HG03442 (cell line): ENCODE measurements around the gene TTLL5.

ENCODE experiments used
- ATAC-seq: cut with Tn5 transposase; IDR thresholded peaks from one replicate; pipeline ENCODE4 v1.9.1; 2021; ENCODE audit warnings: mild to moderate bottlenecking, moderate library complexity; ENCODE audit not compliant: unreplicated experiment

The TTLL5 gene

GRCh38 chr14:75700295-75700694, 39.2 kb downstream of the TTLL5 start:
- ATAC-seq = no peak

DNA sequence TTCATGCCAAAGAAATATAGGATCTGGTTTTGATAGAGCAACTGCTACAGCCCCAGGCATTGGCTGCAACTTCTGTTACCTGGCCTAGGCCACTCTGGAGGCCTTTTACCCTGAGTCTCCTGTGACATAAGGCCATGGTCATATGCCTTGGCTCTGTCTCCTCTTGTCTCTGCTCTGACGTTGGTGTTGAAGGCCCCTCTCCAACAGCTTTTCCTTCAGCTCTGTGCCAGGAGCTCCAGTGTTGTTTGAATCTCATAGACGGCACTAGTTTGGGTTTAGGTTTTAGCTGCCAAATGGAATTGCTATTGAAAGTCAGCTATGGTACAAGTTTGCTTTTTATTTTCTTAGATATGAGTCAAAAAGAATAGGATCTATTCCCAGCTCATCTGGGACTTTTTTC, 41.1 kb downstream of the TTLL5 start:
- no peak for ATAC-seq

DNA sequence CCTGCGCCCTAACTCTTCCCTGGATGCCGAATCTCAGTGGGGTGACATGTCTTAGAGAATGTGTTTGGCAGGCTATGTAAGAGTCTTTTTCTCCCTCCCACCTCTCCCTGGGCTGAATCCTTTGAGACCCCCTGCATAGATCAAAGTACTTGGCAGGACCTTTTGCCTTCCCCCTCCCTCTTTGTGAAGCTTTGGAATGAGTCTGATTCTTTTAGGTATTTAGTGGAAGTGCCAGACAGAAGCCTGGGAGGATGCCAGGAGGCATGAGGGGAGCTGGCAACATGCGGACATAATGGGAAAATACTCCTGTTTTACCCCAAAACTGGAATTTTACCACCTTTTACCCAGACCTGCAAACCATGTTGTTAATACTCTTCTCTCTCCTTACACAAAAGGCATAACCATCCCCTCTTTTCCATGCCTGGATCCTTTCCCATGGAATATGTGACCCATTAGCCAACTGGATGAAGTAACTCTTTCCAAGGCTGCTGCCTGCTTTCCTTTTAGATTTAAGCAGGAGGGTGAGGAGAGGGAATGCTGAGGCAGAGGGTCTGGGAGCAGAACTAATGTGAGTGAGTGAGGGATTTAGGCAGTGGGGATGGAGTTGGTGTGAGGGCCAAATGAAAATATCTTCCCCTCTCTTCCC, 41.7 kb downstream of the TTLL5 start:
- no peak for ATAC-seq

GRCh38 chr14:75703467-75703866, 42.4 kb downstream of the TTLL5 start:
- no peak for ATAC-seq

- no peak for ATAC-seq
Measured at GRCh38 chr14:75705014-75705413, 44.0 kb downstream of the TTLL5 start.

DNA sequence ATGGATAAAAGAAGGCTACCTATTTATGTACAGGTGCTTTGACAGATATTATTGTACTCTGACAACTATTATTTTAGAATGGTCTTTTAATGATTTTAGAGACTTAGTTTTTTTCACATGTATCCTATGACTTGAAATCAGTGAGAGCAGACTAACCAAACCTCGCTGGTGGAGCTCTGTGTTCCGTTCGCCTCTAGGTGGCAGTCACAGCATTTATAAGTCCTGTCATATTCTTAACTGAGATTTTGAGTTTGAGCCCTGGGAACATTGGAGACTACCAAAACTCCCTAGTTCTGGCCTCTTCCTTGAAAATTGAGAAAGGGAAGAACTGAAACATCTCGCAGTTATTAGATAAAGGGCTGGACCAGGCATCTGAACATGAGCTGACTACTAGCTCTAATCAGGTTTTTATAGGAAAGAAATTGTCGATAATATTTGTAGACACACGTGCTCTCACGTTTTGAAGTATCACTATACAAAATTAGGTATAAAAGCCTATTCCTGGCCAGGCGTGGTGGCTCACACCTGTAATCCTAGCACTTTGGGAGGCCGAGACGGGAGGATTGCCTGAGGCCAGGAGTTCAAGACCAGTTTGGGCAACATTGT, 48.3 kb downstream of the TTLL5 start:
- ATAC-seq = no peak

DNA sequence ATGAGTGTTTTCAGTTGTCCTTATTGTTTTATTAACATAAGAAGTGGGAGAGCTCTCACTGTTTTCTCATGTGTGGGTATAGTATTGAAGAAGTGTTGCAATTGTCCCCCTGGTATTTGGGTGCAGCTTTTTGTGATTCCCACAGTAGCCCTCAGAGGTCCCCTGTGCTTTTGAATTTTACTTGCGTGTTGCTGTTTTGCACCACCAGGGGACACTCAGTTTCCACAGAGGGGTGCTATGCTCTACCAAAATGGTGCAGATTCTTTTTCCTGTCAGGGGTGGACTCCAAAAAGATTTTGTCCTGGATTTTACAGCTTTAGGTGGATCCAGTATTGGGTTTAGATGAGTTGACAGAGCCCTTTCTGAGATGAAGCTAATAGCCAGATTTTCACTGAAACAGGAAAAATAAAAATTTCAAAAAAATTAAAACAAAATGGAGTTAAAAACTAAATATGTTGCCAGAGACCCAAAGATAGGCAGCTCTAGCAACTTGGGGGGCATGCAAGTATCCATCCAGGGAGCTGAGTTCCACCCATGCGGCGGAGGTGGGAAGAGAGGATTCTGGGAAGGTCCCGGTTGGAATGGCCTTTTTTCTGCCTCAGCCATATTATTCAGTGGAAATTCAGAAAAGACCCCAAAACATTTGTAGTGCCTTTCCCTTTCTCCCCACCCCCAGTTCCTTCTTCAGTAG, 50.2 kb downstream of the TTLL5 start:
- ATAC-seq = no peak

DNA sequence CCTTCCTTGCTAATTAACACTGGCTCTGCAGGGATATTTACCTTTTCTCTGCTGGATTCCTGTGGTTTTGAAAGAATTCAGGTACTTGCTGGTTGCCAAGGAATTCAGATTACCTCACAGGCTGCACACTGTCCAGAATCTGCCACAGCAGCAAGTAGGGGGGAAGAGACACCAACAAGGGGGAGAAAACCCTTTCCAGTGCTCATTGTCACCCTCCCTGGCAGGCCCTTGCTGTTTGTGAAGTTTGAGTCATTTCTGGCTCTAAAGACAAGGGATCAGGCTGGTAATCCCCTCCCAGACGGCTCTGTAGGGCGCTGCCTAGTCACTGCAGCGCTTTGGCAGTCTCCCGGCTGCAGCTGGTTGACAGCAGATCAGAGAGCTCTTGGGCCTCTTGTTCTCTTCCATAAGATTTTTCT, 50.8 kb downstream of the TTLL5 start:
- peak; percentile 77 for ATAC-seq

GRCh38 chr14:75714991-75715390, 53.9 kb downstream of the TTLL5 start:
- ATAC-seq = no peak

DNA sequence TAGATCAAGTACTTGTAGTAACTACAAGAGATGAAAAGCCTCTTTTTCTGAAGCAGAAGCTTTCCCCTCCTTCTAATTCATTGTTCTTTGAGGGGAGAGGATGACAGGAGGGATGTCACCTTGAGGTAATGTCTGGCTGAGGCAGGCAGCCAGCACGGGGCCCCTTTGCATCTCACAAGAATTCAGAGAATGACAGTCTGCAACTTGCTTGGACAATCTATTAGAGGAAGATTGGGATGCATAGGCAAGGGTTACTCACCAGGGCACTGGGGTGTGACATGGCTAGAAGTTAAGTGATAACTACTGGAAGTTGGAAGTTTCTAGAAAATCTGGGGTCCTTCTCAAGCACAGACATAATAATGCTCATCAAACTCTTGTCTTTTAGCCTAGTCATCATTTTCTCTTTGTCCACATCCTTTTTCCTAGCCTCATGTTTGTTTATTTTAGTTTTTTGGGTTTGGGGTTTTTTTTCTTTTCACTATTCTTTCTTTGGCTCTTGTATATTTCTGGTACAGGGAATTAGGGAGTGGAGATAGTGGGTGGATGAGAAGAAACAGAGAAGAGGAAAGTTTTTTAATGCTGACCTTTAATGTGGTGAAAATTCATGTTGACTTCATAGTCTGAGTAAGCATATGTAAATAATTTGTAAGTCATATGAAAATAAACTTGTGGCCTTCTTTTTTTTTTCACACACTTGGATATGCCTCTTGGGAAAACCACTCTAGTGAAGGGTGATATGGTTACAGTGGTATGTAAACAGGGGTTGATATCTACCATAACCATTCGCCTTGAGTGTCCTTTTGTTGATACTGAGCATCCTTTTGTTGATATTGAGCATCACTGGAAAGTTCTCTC, 55.1 kb downstream of the TTLL5 start:
- no peak for ATAC-seq

DNA sequence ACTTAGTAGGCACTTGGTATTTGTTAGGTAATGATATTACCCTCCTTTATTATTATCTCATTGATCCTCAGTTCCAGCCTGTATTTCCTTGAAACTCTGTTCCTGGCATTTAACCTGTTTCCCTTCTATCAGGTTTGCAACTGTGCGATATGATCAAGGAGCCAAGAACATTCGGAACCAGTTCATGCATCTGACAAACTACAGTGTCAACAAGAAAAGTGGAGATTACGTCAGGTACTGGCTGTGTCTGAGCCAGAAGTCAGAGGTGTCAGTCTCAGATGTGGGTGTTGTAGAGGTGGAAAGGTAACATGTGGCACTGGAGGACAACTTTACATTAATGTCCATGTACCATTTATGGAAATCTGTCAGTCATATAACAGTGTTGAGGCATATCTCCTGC, 56.7 kb downstream of the TTLL5 start:
- no peak for ATAC-seq

GRCh38 chr14:75718199-75718598, 57.2 kb downstream of the TTLL5 start:
- ATAC-seq = no peak

GRCh38 chr14:75720116-75720515, 59.1 kb downstream of the TTLL5 start:
- no peak for ATAC-seq

GRCh38 chr14:75720842-75721498, 59.9 kb downstream of the TTLL5 start:
- ATAC-seq = no peak

- ATAC-seq = no peak
Measured at GRCh38 chr14:75723716-75724115, 62.7 kb downstream of the TTLL5 start.

DNA sequence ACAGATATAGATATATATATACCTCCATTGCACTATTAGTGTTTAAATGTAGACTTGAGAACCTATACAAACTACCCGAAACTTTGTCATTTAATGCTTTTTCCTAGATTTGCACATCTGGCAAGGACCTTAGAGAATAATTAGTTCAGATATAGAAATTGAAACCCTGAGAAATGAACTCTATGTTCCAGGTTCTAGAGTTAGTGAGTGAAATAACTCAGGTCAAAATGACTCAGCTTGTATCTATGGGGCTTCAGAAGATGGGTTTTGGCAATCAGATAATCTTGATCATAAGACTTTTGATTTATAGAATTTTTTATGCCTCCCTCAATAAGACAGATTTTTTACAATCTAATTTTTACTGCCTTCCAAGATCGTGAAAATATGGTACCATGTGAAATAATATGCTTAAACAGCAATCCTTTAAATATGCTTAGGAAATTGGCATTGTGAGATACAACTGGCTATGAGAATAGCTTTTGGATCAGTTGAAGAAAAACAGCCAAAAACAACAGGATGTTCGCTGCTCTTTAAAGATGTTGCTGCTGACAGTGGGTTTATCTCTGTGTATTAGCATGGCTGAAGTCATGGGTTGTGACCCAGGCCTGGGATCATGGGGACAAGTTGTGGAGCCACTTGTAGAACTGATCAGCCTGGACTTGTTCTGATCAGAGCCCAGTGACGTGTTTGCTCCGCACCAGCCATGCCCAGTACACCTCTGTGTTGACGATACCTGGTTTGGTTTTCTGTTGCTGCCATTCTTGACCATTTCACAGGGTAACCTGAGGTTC, 63.6 kb downstream of the TTLL5 start:
- no peak for ATAC-seq

- ATAC-seq = no peak
Measured at GRCh38 chr14:75725481-75725880, 64.4 kb downstream of the TTLL5 start.

DNA sequence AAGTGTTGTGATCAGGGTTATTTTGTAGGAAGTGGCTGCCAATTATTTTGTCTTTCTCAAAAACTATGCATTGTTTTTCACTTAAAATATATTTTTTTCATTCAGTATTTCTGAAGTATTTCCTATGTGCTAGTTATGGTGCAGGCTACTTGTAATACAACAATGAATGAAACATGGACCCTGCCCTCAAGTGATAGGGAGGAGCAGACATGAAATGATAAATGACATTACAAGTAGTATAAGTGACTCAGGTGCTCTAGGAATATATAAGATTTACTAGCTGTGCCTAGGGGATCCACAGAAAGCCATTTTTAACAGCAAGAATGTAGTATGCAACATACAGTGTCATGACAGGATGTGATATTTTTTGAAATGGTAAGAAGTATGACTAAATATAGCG, 65.3 kb downstream of the TTLL5 start:
- ATAC-seq = no peak

- ATAC-seq = no peak
Measured at GRCh38 chr14:75727124-75727523, 66.1 kb downstream of the TTLL5 start.

DNA sequence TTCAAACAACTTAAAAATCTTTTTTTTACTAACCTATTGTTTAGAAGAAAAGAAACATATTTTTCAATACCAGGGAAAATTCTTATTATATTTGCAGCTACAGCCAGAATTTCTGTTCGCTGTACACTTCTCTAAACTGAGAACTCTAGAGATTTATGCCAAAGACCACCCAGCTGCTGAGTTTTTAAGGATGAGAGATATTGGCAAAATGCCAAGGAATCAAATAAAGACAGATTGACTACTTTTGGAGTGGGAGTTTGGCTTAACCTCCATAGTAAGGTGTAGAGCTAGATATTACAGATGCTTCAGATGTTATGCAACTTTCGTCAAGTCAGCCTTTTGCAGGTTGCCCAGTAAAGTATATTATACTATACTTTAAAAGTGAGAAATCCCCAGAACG, 71.8 kb downstream of the TTLL5 start:
- no peak for ATAC-seq
